Endodermal cell (in vitro differentiated cells): ENCODE data around the gene BOLL. TPM values are rescaled to one million over a fixed set of nuclear protein-coding genes. Genes with fewer than 3 reads are reported as not detected.

Experiments used
- DNase-seq: peaks from one replicate; pipeline ENCODE4 v3.0.0-alpha.2; 2017
- H3K27ac ChIP-seq: 2 replicates; pipeline ENCODE4 v1.5.1; 2013; ENCODE audit warnings: mild to moderate bottlenecking, low read depth, low read length, moderate library complexity
- H3K27me3 ChIP-seq: 2 replicates; pipeline ENCODE4 v1.6.1; 2013; ENCODE audit warnings: mild to moderate bottlenecking, low read length, moderate library complexity; ENCODE audit not compliant: insufficient read depth, control insufficient read depth, poor library complexity, severe bottlenecking
- H3K36me3 ChIP-seq: 2 replicates; pipeline ENCODE4 v1.7.0; 2013; ENCODE audit warnings: mild to moderate bottlenecking, low read length, moderate library complexity; ENCODE audit not compliant: control insufficient read depth, insufficient read depth
- H3K4me1 ChIP-seq: one replicate; pipeline ENCODE4 v1.7.0; 2013; ENCODE audit warnings: low read length; ENCODE audit not compliant: control insufficient read depth, insufficient read depth
- H3K4me3 ChIP-seq: 2 replicates; pipeline ENCODE4 v1.5.1; 2013; ENCODE audit warnings: mild to moderate bottlenecking, low read length, moderate library complexity
- H3K9ac ChIP-seq: 2 replicates; pipeline ENCODE4 v1.6.1; 2013; ENCODE audit warnings: mild to moderate bottlenecking, low read length, moderate library complexity; ENCODE audit not compliant: poor library complexity, severe bottlenecking; ENCODE audit errors: extremely low read depth
- H3K9me3 ChIP-seq: 2 replicates; pipeline ENCODE4 v1.6.1; 2013; ENCODE audit warnings: mild to moderate bottlenecking, low read length, moderate library complexity; ENCODE audit not compliant: control insufficient read depth
- H3K27ac Mint-ChIP-seq: 2 replicates; pipeline ENCODE4 v1.8.0; 2020; ENCODE audit warnings: mixed read lengths
- H3K27me3 Mint-ChIP-seq: 2 replicates; pipeline ENCODE4 v1.8.0; 2021; ENCODE audit warnings: mild to moderate bottlenecking, mixed read lengths; ENCODE audit not compliant: insufficient read depth
- H3K36me3 Mint-ChIP-seq: 2 replicates; pipeline ENCODE4 v1.8.0; 2020; ENCODE audit warnings: low read depth, mixed read lengths
- H3K4me1 Mint-ChIP-seq: 2 replicates; pipeline ENCODE4 v1.8.0; 2020; ENCODE audit warnings: mixed read lengths
- H3K4me3 Mint-ChIP-seq: 2 replicates; pipeline ENCODE4 v1.8.0; 2020; ENCODE audit warnings: mild to moderate bottlenecking, moderate library complexity, mixed read lengths
- H3K9me3 Mint-ChIP-seq: 2 replicates; pipeline ENCODE4 v1.8.0; 2020; ENCODE audit warnings: mild to moderate bottlenecking, mixed read lengths
- WGBS, 2 experiments: methylation state at CpG; one replicate each; pipeline versions ENCODE4 v1.1.5 to v1.1.7; 2013; ENCODE audit warnings: missing lambda C conversion rate in 2 of 2, mixed read lengths in 1 of 2; ENCODE audit not compliant: insufficient coverage in 1 of 2, insufficient read length in 1 of 2; 5-methylcytosine and 5-hydroxymethylcytosine counted together
- total RNA-seq, 2 donors: library from RNA; stranded (reverse); fragmentation: NEBNext Ultra II Directional in 1 of 2; extraction: Animal tissue kit (Norgen Biotek cat#: 25700) in 1 of 2; gene quantifications; 2 replicates in 1 of 2; 3 replicates in 1 of 2; pipeline ENCODE4 v1.2.1, GENCODE V29; 2021
- TF ChIP-seq, protein P1 (sequence below): fragments of 200-600 bp; sonication (generic); conservative IDR thresholded peaks from 2 replicates; pipeline ENCODE4 v1.5.0; 2021; ENCODE audit warnings: antibody characterized with exemption, mild to moderate bottlenecking

BOLL gene
- total RNA-seq, 2 donors from 2014 or later: not detected

DNA sequence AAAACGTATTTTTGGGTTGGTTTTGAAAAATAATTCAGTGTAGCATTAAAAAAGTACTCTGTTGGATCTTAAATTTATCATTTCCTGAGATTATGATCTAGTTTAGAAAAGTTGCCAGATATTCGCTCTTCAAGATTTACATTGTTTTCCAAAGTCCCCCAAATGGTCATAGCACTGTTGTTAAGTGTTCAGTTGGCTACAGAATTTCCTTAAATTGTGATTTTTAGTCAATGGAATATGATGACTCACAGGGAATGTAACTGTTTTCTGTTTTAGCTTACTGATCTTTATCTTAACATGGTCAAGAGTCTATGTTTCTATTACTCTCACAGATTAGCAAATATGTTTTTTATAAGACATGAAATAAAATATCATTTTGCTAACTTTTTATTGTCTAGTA, 42.5 kb upstream of the BOLL start:
- Histone ChIP-seq H3K27ac (no peak overlapping the region), H3K9me3 (no peaks in the 10 kb centered on the region), H3K36me3 (no peaks in the 10 kb centered on the region), H3K4me1 (no peaks in the 10 kb centered on the region), H3K27me3 (no peaks in the 10 kb centered on the region), H3K4me3 (no peak overlapping the region), H3K9ac (no peak overlapping the region)
- Mint-ChIP-seq H3K4me1 (no peaks in the 10 kb centered on the region), H3K27ac (no peak overlapping the region), H3K27me3 (no peaks in the 10 kb centered on the region), H3K9me3 (no peaks in the 10 kb centered on the region), H3K4me3 (no peak overlapping the region), H3K36me3 (no peaks in the 10 kb centered on the region)
- 93% methylated on average over 2 of the region's 2 CpGs; no CpG with 5 or more reads in 1 of the 2 experiments for WGBS, 2 experiments
- TF ChIP-seq, protein P1, sequence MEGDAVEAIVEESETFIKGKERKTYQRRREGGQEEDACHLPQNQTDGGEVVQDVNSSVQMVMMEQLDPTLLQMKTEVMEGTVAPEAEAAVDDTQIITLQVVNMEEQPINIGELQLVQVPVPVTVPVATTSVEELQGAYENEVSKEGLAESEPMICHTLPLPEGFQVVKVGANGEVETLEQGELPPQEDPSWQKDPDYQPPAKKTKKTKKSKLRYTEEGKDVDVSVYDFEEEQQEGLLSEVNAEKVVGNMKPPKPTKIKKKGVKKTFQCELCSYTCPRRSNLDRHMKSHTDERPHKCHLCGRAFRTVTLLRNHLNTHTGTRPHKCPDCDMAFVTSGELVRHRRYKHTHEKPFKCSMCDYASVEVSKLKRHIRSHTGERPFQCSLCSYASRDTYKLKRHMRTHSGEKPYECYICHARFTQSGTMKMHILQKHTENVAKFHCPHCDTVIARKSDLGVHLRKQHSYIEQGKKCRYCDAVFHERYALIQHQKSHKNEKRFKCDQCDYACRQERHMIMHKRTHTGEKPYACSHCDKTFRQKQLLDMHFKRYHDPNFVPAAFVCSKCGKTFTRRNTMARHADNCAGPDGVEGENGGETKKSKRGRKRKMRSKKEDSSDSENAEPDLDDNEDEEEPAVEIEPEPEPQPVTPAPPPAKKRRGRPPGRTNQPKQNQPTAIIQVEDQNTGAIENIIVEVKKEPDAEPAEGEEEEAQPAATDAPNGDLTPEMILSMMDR: no peak
- no peak for DNase-seq

DNA sequence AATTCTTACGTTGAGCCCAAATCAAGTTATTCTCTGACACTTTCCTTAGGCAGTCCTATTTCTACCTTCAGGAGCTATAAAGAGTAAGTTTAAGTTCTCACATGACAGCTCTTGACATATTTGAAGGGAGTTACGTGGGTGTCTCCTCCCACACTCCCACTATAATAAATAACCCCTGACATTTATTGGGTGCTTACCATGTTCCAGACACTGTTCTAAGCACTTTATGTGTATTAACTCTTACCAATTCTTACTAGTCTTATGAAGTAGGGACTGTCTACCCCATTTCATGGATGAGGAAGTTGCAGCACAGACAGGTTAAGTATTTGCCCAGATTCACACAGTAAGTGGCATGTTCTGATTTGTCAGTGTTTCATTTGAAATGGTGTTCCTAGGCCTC, 37.2 kb upstream of the BOLL start:
- no peaks in the 10 kb centered on the region for H3K9me3 ChIP-seq
- no peaks in the 10 kb centered on the region for H3K27me3 ChIP-seq
- no peaks in the 10 kb centered on the region for H3K36me3 ChIP-seq
- no peaks in the 10 kb centered on the region for H3K36me3 Mint-ChIP-seq
- no peaks in the 10 kb centered on the region for H3K4me1 ChIP-seq
- no peaks in the 10 kb centered on the region for H3K27me3 Mint-ChIP-seq
- H3K9me3 Mint-ChIP-seq: no peaks in the 10 kb centered on the region
- no peak overlapping the region for H3K27ac ChIP-seq
- WGBS, 2 experiments: 90 to 94% methylated on average over 2 of the region's 2 CpGs
- H3K4me3 ChIP-seq: no peak overlapping the region
- TF ChIP-seq, protein P1: no peak
- no peak overlapping the region for H3K27ac Mint-ChIP-seq
- H3K4me1 Mint-ChIP-seq: no peaks in the 10 kb centered on the region
- DNase-seq: no peak
- no peak overlapping the region for H3K9ac ChIP-seq
- H3K4me3 Mint-ChIP-seq: no peak overlapping the region

DNA sequence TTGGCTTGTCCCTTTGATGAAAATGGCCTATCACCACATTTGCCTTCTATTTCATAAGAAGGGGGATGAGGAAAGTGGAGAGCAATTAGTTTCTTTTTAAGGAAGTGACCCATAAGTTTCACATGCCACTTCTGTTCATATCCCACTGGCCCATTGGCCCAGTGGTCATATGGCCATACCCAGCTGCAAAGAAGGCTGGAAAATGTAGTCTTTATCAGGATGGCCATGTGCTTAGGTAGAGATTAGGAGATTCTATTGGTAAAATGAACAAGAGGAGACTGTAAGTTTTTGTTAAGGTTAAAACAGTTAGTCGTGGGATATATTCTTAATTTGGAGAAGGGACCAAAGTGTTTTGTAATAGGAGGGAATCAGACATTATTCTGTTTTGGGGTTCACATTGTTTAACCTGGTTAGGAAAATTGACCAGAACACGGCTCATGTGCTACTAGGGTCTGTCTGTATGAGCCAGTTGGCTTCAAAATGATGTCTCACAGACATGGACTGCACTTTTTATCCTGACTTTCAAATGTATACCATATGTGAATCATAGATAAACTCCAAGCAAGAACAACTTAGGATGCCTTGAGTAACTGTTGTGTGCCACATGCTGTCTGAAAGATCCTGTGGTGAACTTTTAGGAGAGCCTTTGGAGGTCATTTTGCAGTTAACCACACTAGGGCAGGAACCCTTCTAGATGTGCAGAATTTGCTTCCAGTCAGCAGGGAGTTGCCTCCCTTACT, 36.6 kb upstream of the BOLL start:
- H3K27me3 Mint-ChIP-seq: no peaks in the 10 kb centered on the region
- TF ChIP-seq, protein P1: no peak
- H3K4me3 Mint-ChIP-seq: no peak overlapping the region
- H3K27ac ChIP-seq: no peak overlapping the region
- no peaks in the 10 kb centered on the region for H3K4me1 ChIP-seq
- no peak overlapping the region for H3K4me3 ChIP-seq
- no peaks in the 10 kb centered on the region for H3K36me3 ChIP-seq
- H3K27ac Mint-ChIP-seq: no peak overlapping the region
- H3K9me3 Mint-ChIP-seq: no peaks in the 10 kb centered on the region
- H3K4me1 Mint-ChIP-seq: no peaks in the 10 kb centered on the region
- H3K9ac ChIP-seq: no peak overlapping the region
- WGBS, 2 experiments: 89 to 100% methylated on average over 2 of the region's 2 CpGs
- H3K27me3 ChIP-seq: no peaks in the 10 kb centered on the region
- no peak for DNase-seq
- H3K36me3 Mint-ChIP-seq: no peaks in the 10 kb centered on the region
- no peaks in the 10 kb centered on the region for H3K9me3 ChIP-seq
